Neural crest cell (in vitro differentiated cells): ENCODE measurements around the gene FBXL19. TPM values are rescaled to one million over a fixed set of nuclear protein-coding genes. Genes with fewer than 3 reads are reported as not detected.

Source experiments
- DNase-seq: peaks from one replicate; pipeline ENCODE4 v3.0.0; 2021; ENCODE audit warnings: low read depth, mixed read lengths, low spot score
- H3K27ac Mint-ChIP-seq: one replicate; pipeline ENCODE4 v1.8.0; 2021; ENCODE audit warnings: mild to moderate bottlenecking, mixed read lengths; ENCODE audit not compliant: unreplicated experiment
- H3K27me3 Mint-ChIP-seq: 2 replicates; pipeline ENCODE4 v1.8.0; 2021; ENCODE audit warnings: low read depth, mild to moderate bottlenecking, mixed read lengths
- H3K36me3 Mint-ChIP-seq: 2 replicates; pipeline ENCODE4 v1.8.0; 2021; ENCODE audit warnings: low read depth, mild to moderate bottlenecking, mixed read lengths
- H3K4me1 Mint-ChIP-seq: 2 replicates; pipeline ENCODE4 v1.8.0; 2021; ENCODE audit warnings: mixed read lengths
- H3K4me3 Mint-ChIP-seq: one replicate; pipeline ENCODE4 v1.8.0; 2021; ENCODE audit warnings: mild to moderate bottlenecking, mixed read lengths
- H3K9me3 Mint-ChIP-seq: 2 replicates; pipeline ENCODE4 v1.8.0; 2021; ENCODE audit warnings: mixed read lengths
- CTCF ChIP-seq: fragments of 200-600 bp; sonication (generic); conservative IDR thresholded peaks from 2 replicates; pipeline ENCODE4 v1.5.0; 2021; ENCODE audit warnings: antibody characterized with exemption, mild to moderate bottlenecking
- total RNA-seq: library from RNA; stranded (reverse); gene quantifications from 2 replicates; pipeline ENCODE4 v1.2.1, GENCODE V29; 2021

FBXL19 gene
- total RNA-seq, 1 donor from 2014 or later: 84.7 TPM

- Mint-ChIP-seq H3K4me3 (peak overlapping the region; percentile 94), H3K4me1 (peaks cover 23% of the 10 kb centered on the region), H3K27ac (peak overlapping the region; percentile 98), H3K36me3 (peaks cover 13% of the 10 kb centered on the region), H3K27me3 (no peaks in the 10 kb centered on the region), H3K9me3 (no peaks in the 10 kb centered on the region)
- no peak for TF ChIP-seq CTCF
- DNase-seq: peak; percentile 91
These were observed 24.7 kb downstream of the FBXL19 start for GRCh38 chr16:30947859-30948666.

GRCh38 chr16:30948667-30949649 is 25.6 kb downstream of the FBXL19 start, which contains the start of gene ORAI3:
ORAI3 (plus strand) TSS chr16:30949068; CDS start chr16:30949290, 222 bp downstream.
- Mint-ChIP-seq H3K27me3 (peaks cover 3% of the 10 kb centered on the region), H3K4me3 (peak within 1 kb of the TSS; percentile 94), H3K36me3 (peaks cover 9% of the 10 kb centered on the region), H3K4me1 (peaks cover 29% of the 10 kb centered on the region), H3K9me3 (no peaks in the 10 kb centered on the region), H3K27ac (peak within 1 kb of the TSS; percentile 98)
- no peak for TF ChIP-seq CTCF
- peak; percentile 60 for DNase-seq

GRCh38 chr16:30949650-30950515 is 26.5 kb downstream of the FBXL19 start:
- no peak for DNase-seq
- Mint-ChIP-seq H3K27me3 (peaks cover 3% of the 10 kb centered on the region), H3K4me3 (peak overlapping the region; percentile 92), H3K4me1 (peaks cover 27% of the 10 kb centered on the region), H3K27ac (peak overlapping the region; percentile 89), H3K9me3 (no peaks in the 10 kb centered on the region), H3K36me3 (peaks cover 2% of the 10 kb centered on the region)
- no peak for TF ChIP-seq CTCF

GRCh38 chr16:30950516-30951065 is 27.2 kb downstream of the FBXL19 start:
- Mint-ChIP-seq H3K9me3 (no peaks in the 10 kb centered on the region), H3K27ac (no peak overlapping the region), H3K4me1 (peaks cover 27% of the 10 kb centered on the region), H3K36me3 (peaks cover 2% of the 10 kb centered on the region), H3K27me3 (peaks cover 3% of the 10 kb centered on the region), H3K4me3 (peak overlapping the region; percentile 92)
- DNase-seq: no peak
- no peak for TF ChIP-seq CTCF
